ENCODE results near the gene SNHG17.
"Not testable (repeated sequence)": the region's sequence is repeated elsewhere in the genome, so short reads cannot be mapped to it uniquely, and the experiment has no call there.

- not testable (repeated sequence) for TF ChIP-seq CTCF (IDR thresholded peaks at IDR 0.05); EZH2 (IDR thresholded peaks at IDR 0.05; ENCODE audit: borderline replicate concordance, insufficient read depth, low read depth, low read length, poor library complexity, severe bottlenecking)
Measured at GRCh38 chr20:38407822-38408221, 27.3 kb downstream of the SNHG17 start.

Measured in B cell (primary cell).